ENCODE results near the gene PLXNA4. TPM values are rescaled to one million over a fixed set of nuclear protein-coding genes. Genes with fewer than 3 reads are reported as not detected.

PLXNA4 gene
- total RNA-seq, 1 experiment from 2014 or later: 0.81 TPM

GRCh38 chr7:132622081-132622480 lies 45.8 kb upstream of the PLXNA4 start (continued):
- no peak for TF ChIP-seq E2F5 (CRISPR knock-in tag; IDR thresholded peaks at IDR 0.05)
- no peak for TF ChIP-seq RELA (CRISPR knock-in tag; IDR thresholded peaks at IDR 0.05; ENCODE audit: borderline replicate concordance)
- no peak for TF ChIP-seq ZSCAN18 (CRISPR knock-in tag; IDR thresholded peaks at IDR 0.05)
- no peak for TF ChIP-seq ZNF512 (CRISPR knock-in tag; IDR thresholded peaks at IDR 0.05; ENCODE audit: borderline replicate concordance)
- no peak for TF ChIP-seq CREB1 (CRISPR knock-in tag; IDR thresholded peaks at IDR 0.05)
- no peak for TF ChIP-seq ZNF263 (CRISPR knock-in tag; IDR thresholded peaks at IDR 0.05; ENCODE audit: low read depth)
- no peak for TF ChIP-seq ZBTB21 (CRISPR knock-in tag; IDR thresholded peaks at IDR 0.05; ENCODE audit: borderline replicate concordance)

- no peak overlapping the region for H3K27ac Mint-ChIP-seq
- ChIA-PET CTCF (interaction anchor here (0.6 kb wide), 1 partner anchor 97 kb away, joined by 3 read pairs; no protein-coding TSS in a partner anchor), POLR2A (no interaction called here)
- peaks cover 10% of the 10 kb centered on the region for H3K27me3 Mint-ChIP-seq (ENCODE audit: low read depth)
- no peaks in the 10 kb centered on the region for H3K36me3 Mint-ChIP-seq
- ATAC-seq (no peak), DNase-seq (ENCODE audit: low spot score) (no peak)
- H3K9me3 Mint-ChIP-seq: no peaks in the 10 kb centered on the region
- H3K4me1 Mint-ChIP-seq: peaks cover 20% of the 10 kb centered on the region
- no peak overlapping the region for H3K4me3 Mint-ChIP-seq
- no peak for TF ChIP-seq NFE2L1 (CRISPR knock-in tag; IDR thresholded peaks at IDR 0.05)
- TF ChIP-seq IRF2 (CRISPR knock-in tag; IDR thresholded peaks at IDR 0.05; ENCODE audit: borderline replicate concordance, low read depth): no peak
- no peak for TF ChIP-seq ZNF317 (CRISPR knock-in tag; IDR thresholded peaks at IDR 0.05; ENCODE audit: borderline replicate concordance, low read depth)
- TF ChIP-seq ATF3 (CRISPR knock-in tag; conservative IDR thresholded peaks at IDR 0.05): no peak
- no peak for TF ChIP-seq ZNF671 (CRISPR knock-in tag; IDR thresholded peaks at IDR 0.05)
- TF ChIP-seq STAT6 (CRISPR knock-in tag; conservative IDR thresholded peaks at IDR 0.05; ENCODE audit: low read depth): no peak
- no peak for TF ChIP-seq PRRX2 (CRISPR knock-in tag; IDR thresholded peaks at IDR 0.05)
- TF ChIP-seq MYBL2 (CRISPR knock-in tag; IDR thresholded peaks at IDR 0.05): no peak
- no peak for TF ChIP-seq CREM (CRISPR knock-in tag; IDR thresholded peaks at IDR 0.05)
- TF ChIP-seq SMAD4 (CRISPR knock-in tag; IDR thresholded peaks at IDR 0.05): no peak
- TF ChIP-seq ZBTB43 (CRISPR knock-in tag; IDR thresholded peaks at IDR 0.05): no peak
- TF ChIP-seq ZNF263 (CRISPR knock-in tag; IDR thresholded peaks at IDR 0.05; ENCODE audit: low read depth): no peak
- no peak for TF ChIP-seq FOXJ3 (CRISPR knock-in tag; IDR thresholded peaks at IDR 0.05; ENCODE audit: borderline replicate concordance)
- TF ChIP-seq E2F1 (CRISPR knock-in tag; IDR thresholded peaks at IDR 0.05): no peak
- no peak for TF ChIP-seq ZNF423 (CRISPR knock-in tag; IDR thresholded peaks at IDR 0.05)
- TF ChIP-seq PRDM15 (CRISPR knock-in tag; IDR thresholded peaks at IDR 0.05): no peak
- no peak for TF ChIP-seq NFATC4 (CRISPR knock-in tag; IDR thresholded peaks at IDR 0.05)
Measured at GRCh38 chr7:132619967-132620366, 43.7 kb upstream of the PLXNA4 start.

All from WTC11 (cell line).